Caco-2 (cell line): Measurements from ENCODE around the gene MLC1. TPM values are rescaled to one million over a fixed set of nuclear protein-coding genes. Genes with fewer than 3 reads are reported as not detected.

ENCODE experiments used
- BruUV-seq: library from RNA; stranded (reverse); fragments of 400-500 nt; replicated peaks from 2 replicates; lab custom pipeline; 2021; lab: Mats Ljungman, UMichigan
- CTCF ChIA-PET: fragments of 300-600 bp; sonication (Branson Sonifier 250); formaldehyde crosslinking; loops from one replicate; lab custom pipeline; 2022; ENCODE audit warnings: antibody characterized with exemption; lab: Charles Lee
- POLR2A ChIA-PET: fragments of 300-600 bp; sonication (Branson Sonifier 250); formaldehyde crosslinking; loops from one replicate; lab custom pipeline; 2022; ENCODE audit warnings: antibody characterized with exemption; lab: Charles Lee
- DNase-seq, 2 experiments: peaks; one replicate each; pipeline versions ENCODE4 v3.0.0 to v3.0.0-alpha.2; 2020 to 2022
- H3K27me3 ChIP-seq: replicated peaks from 2 replicates; pipeline ENCODE4 v1.6.0; 2011; ENCODE audit warnings: low read length; ENCODE audit not compliant: control insufficient read depth, insufficient read depth
- H3K36me3 ChIP-seq: 2 replicates; pipeline ENCODE4 v1.5.1; 2011; ENCODE audit warnings: low read length; ENCODE audit not compliant: control insufficient read depth, insufficient read depth
- H3K4me1 ChIP-seq: fragments of 250-450 bp; sonication (Bioruptor Pico); 2 replicates; pipeline ENCODE4 v1.5.1; 2020; ENCODE audit warnings: mild to moderate bottlenecking
- H3K4me3 ChIP-seq: 2 replicates; pipeline ENCODE4 v1.5.1; 2011; ENCODE audit warnings: low read depth, mild to moderate bottlenecking, control low read depth, low read length
- H3K9me3 ChIP-seq: fragments of 250-450 bp; sonication (Bioruptor Pico); 2 replicates; pipeline ENCODE4 v1.5.1; 2020; ENCODE audit warnings: mild to moderate bottlenecking, moderate library complexity
- H3K27ac Mint-ChIP-seq: one replicate; pipeline ENCODE4 v1.8.0; 2022; ENCODE audit warnings: mixed read lengths; ENCODE audit not compliant: unreplicated experiment
- H3K27me3 Mint-ChIP-seq: one replicate; pipeline ENCODE4 v1.8.0; 2022; ENCODE audit warnings: mixed read lengths; ENCODE audit not compliant: insufficient read depth, unreplicated experiment
- H3K36me3 Mint-ChIP-seq: one replicate; pipeline ENCODE4 v1.8.0; 2022; ENCODE audit warnings: mild to moderate bottlenecking, mixed read lengths; ENCODE audit not compliant: insufficient read depth, unreplicated experiment
- H3K4me1 Mint-ChIP-seq: one replicate; pipeline ENCODE4 v1.8.0; 2022; ENCODE audit warnings: low read depth, mixed read lengths; ENCODE audit not compliant: unreplicated experiment
- H3K4me3 Mint-ChIP-seq: one replicate; pipeline ENCODE4 v1.8.0; 2022; ENCODE audit warnings: mild to moderate bottlenecking, moderate library complexity, mixed read lengths; ENCODE audit not compliant: unreplicated experiment
- H3K9me3 Mint-ChIP-seq: one replicate; pipeline ENCODE4 v1.8.0; 2022; ENCODE audit warnings: mixed read lengths; ENCODE audit not compliant: unreplicated experiment
- intact Hi-C: fragments of 100-400 bp; cut with micrococcal nuclease; formaldehyde crosslinking; loops from one replicate; pipeline ENCODE4 v1.10.0; 2022; ENCODE audit not compliant: unreplicated experiment
- total RNA-seq: library from RNA; stranded (reverse); gene quantifications from 2 replicates; pipeline ENCODE4 v1.2.3, GENCODE V29; 2022
- TF ChIP-seq, protein P1 (sequence below), 2 experiments: fragments of 200-600 bp in 1 of 2; IDR thresholded peaks; 1 replicate in 1 of 2; 2 replicates in 1 of 2; pipeline versions ENCODE4 v1.5.1 to v1.8.0; 2011 to 2022; ENCODE audit warnings: antibody characterized with exemption in 1 of 2, control low read depth in 1 of 2, inconsistent platforms in 1 of 2, low read depth in 1 of 2, low read length in 1 of 2, mild to moderate bottlenecking in 1 of 2, moderate library complexity in 1 of 2; ENCODE audit not compliant: insufficient read depth in 1 of 2, severe bottlenecking in 1 of 2, unreplicated experiment in 1 of 2

MLC1 gene
- total RNA-seq, 1 experiment from 2014 or later: 0.14 TPM

DNA sequence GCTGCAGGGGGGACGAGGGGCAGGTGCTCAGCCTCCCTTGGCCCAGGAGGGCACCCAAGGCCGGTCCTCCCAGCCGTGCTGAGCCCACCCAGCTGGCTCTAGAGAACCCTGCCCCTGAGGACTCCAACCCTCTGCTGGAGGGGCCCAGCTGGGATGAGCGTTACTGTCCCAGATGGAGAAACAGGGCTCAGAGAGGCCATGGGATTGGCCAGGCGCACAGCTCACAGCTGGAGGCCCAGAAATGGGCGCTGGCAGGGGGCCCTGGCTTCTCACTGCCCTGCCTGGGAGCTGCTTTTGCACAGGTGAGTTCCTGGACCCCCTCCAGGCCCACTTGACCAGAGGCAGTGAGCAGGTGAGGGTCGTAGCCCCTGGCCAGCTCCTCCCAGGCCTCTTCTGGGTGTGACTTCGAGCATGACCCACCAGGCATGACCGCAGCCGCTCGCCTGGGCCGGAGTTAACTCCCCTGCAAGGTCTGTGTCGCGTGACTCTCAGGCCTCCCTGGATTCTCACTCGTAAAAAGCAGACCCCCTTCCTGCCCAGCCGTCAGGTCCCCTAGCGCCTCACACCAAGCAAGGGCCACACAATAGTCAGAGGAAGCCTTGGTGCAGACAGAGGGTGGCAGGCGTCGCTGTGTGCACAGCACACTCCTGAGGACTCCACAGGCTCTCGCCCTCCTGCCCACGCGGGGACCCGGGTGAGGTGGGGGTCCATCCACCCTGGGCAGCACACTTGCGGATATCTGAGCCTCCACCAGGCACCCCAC lies 52.9 kb downstream of the MLC1 start:
- Histone ChIP-seq H3K36me3 (no peaks in the 10 kb centered on the region), H3K27me3 (no peaks in the 10 kb centered on the region), H3K4me3 (no peak overlapping the region), H3K9me3 (no peaks in the 10 kb centered on the region), H3K4me1 (peaks cover 3% of the 10 kb centered on the region; the same call in 1 of the 2 replicates)
- POLR2A ChIA-PET: no interaction called here
- H3K4me1 Mint-ChIP-seq: no peaks in the 10 kb centered on the region
- DNase-seq: no peak
- TF ChIP-seq, protein P1, sequence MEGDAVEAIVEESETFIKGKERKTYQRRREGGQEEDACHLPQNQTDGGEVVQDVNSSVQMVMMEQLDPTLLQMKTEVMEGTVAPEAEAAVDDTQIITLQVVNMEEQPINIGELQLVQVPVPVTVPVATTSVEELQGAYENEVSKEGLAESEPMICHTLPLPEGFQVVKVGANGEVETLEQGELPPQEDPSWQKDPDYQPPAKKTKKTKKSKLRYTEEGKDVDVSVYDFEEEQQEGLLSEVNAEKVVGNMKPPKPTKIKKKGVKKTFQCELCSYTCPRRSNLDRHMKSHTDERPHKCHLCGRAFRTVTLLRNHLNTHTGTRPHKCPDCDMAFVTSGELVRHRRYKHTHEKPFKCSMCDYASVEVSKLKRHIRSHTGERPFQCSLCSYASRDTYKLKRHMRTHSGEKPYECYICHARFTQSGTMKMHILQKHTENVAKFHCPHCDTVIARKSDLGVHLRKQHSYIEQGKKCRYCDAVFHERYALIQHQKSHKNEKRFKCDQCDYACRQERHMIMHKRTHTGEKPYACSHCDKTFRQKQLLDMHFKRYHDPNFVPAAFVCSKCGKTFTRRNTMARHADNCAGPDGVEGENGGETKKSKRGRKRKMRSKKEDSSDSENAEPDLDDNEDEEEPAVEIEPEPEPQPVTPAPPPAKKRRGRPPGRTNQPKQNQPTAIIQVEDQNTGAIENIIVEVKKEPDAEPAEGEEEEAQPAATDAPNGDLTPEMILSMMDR (IDR thresholded peaks at IDR 0.05; ENCODE audit: insufficient read depth in 1 of 2, low read depth in 1 of 2, low read length in 1 of 2, severe bottlenecking in 1 of 2, unreplicated experiment in 1 of 2): no peak
- H3K4me3 Mint-ChIP-seq: no peak overlapping the region
- intact Hi-C loops: loop anchor here (5.0 to 10.0 kb wide), 2 partner anchors 47 to 265 kb away; no protein-coding TSS in a partner anchor
- no peaks in the 10 kb centered on the region for H3K9me3 Mint-ChIP-seq
- H3K27ac Mint-ChIP-seq: no peak overlapping the region
- no TSS peak for BruUV-seq
- no peaks in the 10 kb centered on the region for H3K27me3 Mint-ChIP-seq
- H3K36me3 Mint-ChIP-seq: no peaks in the 10 kb centered on the region
- CTCF ChIA-PET: interaction anchor here (1.1 kb wide), 1 partner anchor 39 kb away, joined by 3 read pairs; no protein-coding TSS in a partner anchor

- BruUV-seq: no TSS peak
- H3K27ac Mint-ChIP-seq: no peak overlapping the region
- intact Hi-C loops: loop anchor here (5.0 to 10.0 kb wide), 2 partner anchors 47 to 264 kb away; no protein-coding TSS in a partner anchor
- Histone ChIP-seq H3K27me3 (no peaks in the 10 kb centered on the region), H3K36me3 (no peaks in the 10 kb centered on the region), H3K4me3 (no peak overlapping the region), H3K4me1 (peaks cover 3% of the 10 kb centered on the region; the same call in 1 of the 2 replicates), H3K9me3 (no peaks in the 10 kb centered on the region)
- ChIA-PET POLR2A (interaction anchor here (0.5 to 0.9 kb wide), 2 partner anchors 60 to 69 kb away, joined by 4 to 12 read pairs; no protein-coding TSS in a partner anchor), CTCF (interaction anchor here (0.6 to 1.7 kb wide), 8 partner anchors 23 to 121 kb away, joined by 3 to 45 read pairs (median 7); no protein-coding TSS in a partner anchor)
- DNase-seq: no peak
- no peaks in the 10 kb centered on the region for H3K4me1 Mint-ChIP-seq
- no peaks in the 10 kb centered on the region for H3K36me3 Mint-ChIP-seq
- TF ChIP-seq, protein P1 (IDR thresholded peaks at IDR 0.05; ENCODE audit: insufficient read depth in 1 of 2, low read depth in 1 of 2, low read length in 1 of 2, severe bottlenecking in 1 of 2, unreplicated experiment in 1 of 2): no peak
- no peaks in the 10 kb centered on the region for H3K9me3 Mint-ChIP-seq
- H3K27me3 Mint-ChIP-seq: no peaks in the 10 kb centered on the region
- no peak overlapping the region for H3K4me3 Mint-ChIP-seq
Measured at GRCh38 chr22:50031189-50032091, 53.8 kb downstream of the MLC1 start.
